HCT116 (cell line): ENCODE data around the gene TMEM60. TPM values are rescaled to one million over a fixed set of nuclear protein-coding genes. Genes with fewer than 3 reads are reported as not detected.

Experiments used
- ATAC-seq: fragments of 200-7000 bp; cut with Tn5 transposase; 2 replicates; pipeline ENCODE4 v1.9.1; 2020; ENCODE audit warnings: mild to moderate bottlenecking, moderate library complexity
- BruUV-seq: library from RNA; stranded (reverse); fragments of 400-500 nt; replicated peaks from 2 replicates; lab custom pipeline; 2021; lab: Mats Ljungman, UMichigan
- CTCF ChIA-PET: fragments of 300-600 bp; sonication (Branson Sonifier 250); formaldehyde crosslinking; loops from one replicate; lab custom pipeline; 2021; ENCODE audit warnings: antibody characterized with exemption; lab: Charles Lee
- POLR2A ChIA-PET: fragments of 300-600, 350-600 bp; sonication (Branson Sonifier 250); formaldehyde crosslinking; loops from one replicate; lab custom pipeline; 2021; ENCODE audit warnings: antibody characterized with exemption; lab: Charles Lee
- RAD21 ChIA-PET, 2 experiments: fragments of 300-600 bp; sonication (Branson Sonifier 250); formaldehyde crosslinking; loops; one replicate each; lab custom pipeline; 2023; ENCODE audit warnings: low total read pairs in 2 of 2; ENCODE audit not compliant: uncharacterized antibody in 2 of 2, unreplicated experiment in 2 of 2, low non-redundant PET in 1 of 2; lab: Charles Lee
- DNase-seq: peaks from one replicate; pipeline ENCODE4 v3.0.0-alpha.2; 2010; ENCODE audit warnings: low read depth, low spot score
- H2AFZ ChIP-seq: fragments of 200-600 bp; shearing (Covaris generic), sonication (generic); 2 replicates; pipeline ENCODE4 v1.6.1; 2017; ENCODE audit warnings: low read depth, mixed run types, mixed read lengths, antibody characterized with exemption, low read length; ENCODE audit not compliant: poor library complexity, severe bottlenecking
- H3K27ac ChIP-seq: 2 replicates; pipeline ENCODE4 v1.5.1; 2012; ENCODE audit warnings: low read depth, low read length
- H3K27me3 ChIP-seq: fragments of 200-600 bp; sonication (generic); 2 replicates; pipeline ENCODE4 v1.6.1; 2016; ENCODE audit warnings: mixed run types, low read length, mixed read lengths; ENCODE audit not compliant: insufficient read depth
- H3K36me3 ChIP-seq, 2 experiments: fragments of 200-500 bp in 1 of 2; fragments of 200-600 bp in 1 of 2; sonication (Bioruptor generic) in 1 of 2; sonication (generic) in 1 of 2; 2 replicates each; pipeline versions ENCODE4 v1.5.1 to v1.6.1; 2014 to 2016; ENCODE audit warnings: low read length in 2 of 2, inconsistent platforms in 1 of 2, mixed read lengths in 1 of 2, mixed run types in 1 of 2; ENCODE audit not compliant: insufficient read depth in 2 of 2, control insufficient read depth in 1 of 2
- H3K4me1 ChIP-seq, 2 experiments: fragments of 200-600 bp in 1 of 2; sonication (generic) in 1 of 2; 2 replicates each; pipeline versions ENCODE4 v1.5.1 to v1.6.1; 2012 to 2017; ENCODE audit warnings: low read length in 2 of 2, inconsistent platforms in 1 of 2, mild to moderate bottlenecking in 1 of 2, mixed read lengths in 1 of 2, mixed run types in 1 of 2, moderate library complexity in 1 of 2; ENCODE audit not compliant: insufficient read depth in 2 of 2, control insufficient read depth in 1 of 2
- H3K4me2 ChIP-seq: fragments of 200-600 bp; sonication (generic); 2 replicates; pipeline ENCODE4 v1.6.1; 2017; ENCODE audit warnings: mixed run types, low read length, mixed read lengths
- H3K4me3 ChIP-seq, 2 experiments: fragments of 200-600 bp in 1 of 2; sonication (generic) in 1 of 2; replicated peaks in 1 of 2; 2 replicates each; pipeline ENCODE4 v1.5.1; 2011 to 2016; ENCODE audit warnings: low read length in 2 of 2, control low read depth in 1 of 2, low read depth in 1 of 2, mild to moderate bottlenecking in 1 of 2, mixed read lengths in 1 of 2, mixed run types in 1 of 2
- H3K79me2 ChIP-seq: fragments of 200-600 bp; sonication (generic); 2 replicates; pipeline ENCODE4 v1.6.1; 2017; ENCODE audit warnings: mild to moderate bottlenecking, mixed run types, low read length, moderate library complexity, mixed read lengths; ENCODE audit not compliant: insufficient read depth
- H3K9ac ChIP-seq: fragments of 200-600 bp; sonication (generic); 2 replicates; pipeline ENCODE4 v1.6.1; 2016; ENCODE audit warnings: low read length, mixed read lengths
- H3K9me2 ChIP-seq: fragments of 200-600 bp; sonication (generic), shearing (Covaris generic); 2 replicates; pipeline ENCODE4 v1.6.1; 2017; ENCODE audit warnings: mixed run types, mild to moderate bottlenecking, moderate library complexity; ENCODE audit not compliant: insufficient read depth
- H3K9me3 ChIP-seq, 2 experiments: fragments of 200-500 bp in 1 of 2; fragments of 200-600 bp in 1 of 2; sonication (Bioruptor generic) in 1 of 2; sonication (generic) in 1 of 2; 2 replicates each; pipeline ENCODE4 v1.6.1; 2014 to 2017; ENCODE audit warnings: low read length in 2 of 2, mixed read lengths in 2 of 2, inconsistent platforms in 1 of 2, low read depth in 1 of 2, mild to moderate bottlenecking in 1 of 2, mixed run types in 1 of 2, moderate library complexity in 1 of 2; ENCODE audit not compliant: control insufficient read depth in 1 of 2, insufficient read depth in 1 of 2
- H4K20me1 ChIP-seq: fragments of 200-600 bp; sonication (generic), shearing (Covaris generic); 2 replicates; pipeline ENCODE4 v1.6.1; 2017; ENCODE audit warnings: mixed run types, mild to moderate bottlenecking, moderate library complexity; ENCODE audit not compliant: insufficient read depth
- CBX3 ChIP-seq: IDR thresholded peaks from 2 replicates; pipeline ENCODE4 v1.6.1; 2012; ENCODE audit warnings: low read depth
- EGR1 ChIP-seq: IDR thresholded peaks from 2 replicates; pipeline ENCODE4 v1.6.1; 2012; ENCODE audit warnings: low read depth
- ELF1 ChIP-seq: IDR thresholded peaks from 2 replicates; pipeline ENCODE4 v1.6.1; 2012; ENCODE audit warnings: low read depth, borderline replicate concordance
- EZH2 ChIP-seq: fragments of 200-600 bp; sonication (generic); IDR thresholded peaks from 2 replicates; pipeline ENCODE4 v1.6.1; 2017; ENCODE audit warnings: antibody characterized with exemption, mixed run types
- EZH2phosphoT487 ChIP-seq: fragments of 200-600 bp; IDR thresholded peaks from 2 replicates; pipeline ENCODE4 v1.6.1; 2018; ENCODE audit warnings: antibody characterized with exemption, borderline replicate concordance
- POLR2A ChIP-seq: IDR thresholded peaks from 2 replicates; pipeline ENCODE4 v1.7.0; 2011; ENCODE audit warnings: borderline replicate concordance; ENCODE audit not compliant: insufficient read depth, insufficient read length; ENCODE audit errors: extremely low read depth
- RAD21 ChIP-seq: IDR thresholded peaks from 2 replicates; pipeline ENCODE4 v1.6.1; 2012; ENCODE audit warnings: low read depth, mild to moderate bottlenecking
- SIN3A ChIP-seq: IDR thresholded peaks from 2 replicates; pipeline ENCODE4 v1.6.1; 2012; ENCODE audit warnings: low read depth
- SRF ChIP-seq: IDR thresholded peaks from 2 replicates; pipeline ENCODE4 v1.6.1; 2012; ENCODE audit warnings: low read depth
- ZFX ChIP-seq: fragments of 450-650 bp; IDR thresholded peaks from 2 replicates; pipeline ENCODE4 v1.6.1; 2017
- intact Hi-C: fragments of 100-400 bp; cut with micrococcal nuclease; formaldehyde crosslinking; loops from 2 replicates; pipeline ENCODE4 v1.10.0; 2022
- total RNA-seq: library from RNA; stranded (reverse); gene quantifications from one replicate; pipeline ENCODE4 v1.2.1, GENCODE V29; 2021; ENCODE audit not compliant: unreplicated experiment
- TF ChIP-seq, protein P1 (sequence below): IDR thresholded peaks from 2 replicates; pipeline ENCODE4 v1.6.1; 2012
- TF ChIP-seq, protein P2 (sequence below): IDR thresholded peaks from 2 replicates; pipeline ENCODE4 v1.6.1; 2012; ENCODE audit warnings: low read depth

TMEM60 gene
- total RNA-seq, 1 experiment from 2014 or later: 10.3 TPM

DNA sequence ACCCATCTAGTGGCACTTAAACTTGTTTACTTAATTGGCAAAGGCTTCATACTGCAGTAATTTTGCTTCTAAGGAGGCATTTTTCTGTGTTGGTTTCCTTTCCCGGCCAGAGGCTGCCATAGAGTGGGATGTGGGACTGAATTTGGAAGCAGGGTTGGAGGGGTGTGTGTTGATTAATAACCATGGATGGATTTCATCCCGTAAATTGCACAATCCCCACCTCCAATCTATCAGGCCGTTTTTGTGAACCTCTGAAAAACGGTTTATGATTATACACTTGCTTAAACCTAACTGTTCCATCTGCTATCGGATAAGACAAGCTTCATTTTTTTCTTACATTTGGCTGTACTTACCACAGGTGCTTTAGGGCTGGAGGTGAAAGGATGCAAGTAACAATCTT lies 1.3 kb downstream of the TMEM60 start:
- H3K9me3 ChIP-seq: no peaks in the 10 kb centered on the region
- H3K27ac ChIP-seq: no peak overlapping the region
- peak overlapping the region; percentile 79 for H3K9ac ChIP-seq
- DNase-seq: no peak
- no peaks in the 10 kb centered on the region for H4K20me1 ChIP-seq
- CTCF ChIA-PET: no interaction called here
- H3K36me3 ChIP-seq: 0 out of 4 replicates have a peak, but pooled peaks cover 0 to 4% of the 10 kb centered on the region in 2 experiments
- RAD21 ChIA-PET: no interaction called here
- peaks cover 59% of the 10 kb centered on the region for H3K79me2 ChIP-seq
- TF ChIP-seq ELF1 (no peak), RAD21 (no peak), EGR1 (no peak), EZH2phosphoT487 (no peak), EZH2 (no peak), POLR2A (no peak), SIN3A (no peak)
- H3K9me2 ChIP-seq: no peaks in the 10 kb centered on the region
- peak overlapping the region; percentile 82 for H3K4me2 ChIP-seq
- no TSS peak for BruUV-seq
- H3K27me3 ChIP-seq: no peaks in the 10 kb centered on the region
- intact Hi-C loops: no loop called here
- peaks cover 3 to 17% of the 10 kb centered on the region in 2 experiments; a peak in 3 of 4 replicates for H3K4me1 ChIP-seq
- H2AFZ ChIP-seq: no peak overlapping the region
- peak overlapping the region; percentile 88 to 95 for H3K4me3 ChIP-seq
- ATAC-seq: no peak
- POLR2A ChIA-PET: no interaction called here

DNA sequence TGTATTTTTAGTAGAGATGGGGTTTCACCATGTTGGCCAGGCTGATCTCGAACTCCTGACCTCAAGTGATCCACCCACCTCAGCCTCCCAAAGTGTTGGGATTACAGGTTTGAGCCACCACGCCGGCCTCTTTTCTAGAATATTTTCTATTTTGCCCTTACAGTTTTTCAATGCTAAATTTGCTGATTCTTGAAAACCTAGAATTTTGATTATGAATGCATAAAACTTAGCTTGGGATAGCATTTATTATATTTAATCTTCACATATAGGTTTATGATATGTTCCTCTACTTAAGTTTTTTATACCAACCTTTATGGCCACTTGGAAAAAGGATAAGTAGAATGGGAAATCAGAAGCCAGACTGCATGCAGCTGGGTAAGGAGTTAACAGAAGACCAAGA lies 2.1 kb downstream of the TMEM60 start:
- Histone ChIP-seq H3K4me2 (peak overlapping the region; percentile 82; the same call in 1 of the 2 replicates), H3K9me3 (no peaks in the 10 kb centered on the region), H3K9me2 (no peaks in the 10 kb centered on the region), H3K4me1 (peaks cover 3 to 17% of the 10 kb centered on the region in 2 experiments; a peak in 3 of 4 replicates)
- TF ChIP-seq EGR1 (no peak), SRF (no peak), CBX3 (no peak), ZFX (no peak), RAD21 (no peak), EZH2 (no peak)
- TF ChIP-seq, protein P1, sequence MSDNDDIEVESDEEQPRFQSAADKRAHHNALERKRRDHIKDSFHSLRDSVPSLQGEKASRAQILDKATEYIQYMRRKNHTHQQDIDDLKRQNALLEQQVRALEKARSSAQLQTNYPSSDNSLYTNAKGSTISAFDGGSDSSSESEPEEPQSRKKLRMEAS: no peak
- TF ChIP-seq, protein P2, sequence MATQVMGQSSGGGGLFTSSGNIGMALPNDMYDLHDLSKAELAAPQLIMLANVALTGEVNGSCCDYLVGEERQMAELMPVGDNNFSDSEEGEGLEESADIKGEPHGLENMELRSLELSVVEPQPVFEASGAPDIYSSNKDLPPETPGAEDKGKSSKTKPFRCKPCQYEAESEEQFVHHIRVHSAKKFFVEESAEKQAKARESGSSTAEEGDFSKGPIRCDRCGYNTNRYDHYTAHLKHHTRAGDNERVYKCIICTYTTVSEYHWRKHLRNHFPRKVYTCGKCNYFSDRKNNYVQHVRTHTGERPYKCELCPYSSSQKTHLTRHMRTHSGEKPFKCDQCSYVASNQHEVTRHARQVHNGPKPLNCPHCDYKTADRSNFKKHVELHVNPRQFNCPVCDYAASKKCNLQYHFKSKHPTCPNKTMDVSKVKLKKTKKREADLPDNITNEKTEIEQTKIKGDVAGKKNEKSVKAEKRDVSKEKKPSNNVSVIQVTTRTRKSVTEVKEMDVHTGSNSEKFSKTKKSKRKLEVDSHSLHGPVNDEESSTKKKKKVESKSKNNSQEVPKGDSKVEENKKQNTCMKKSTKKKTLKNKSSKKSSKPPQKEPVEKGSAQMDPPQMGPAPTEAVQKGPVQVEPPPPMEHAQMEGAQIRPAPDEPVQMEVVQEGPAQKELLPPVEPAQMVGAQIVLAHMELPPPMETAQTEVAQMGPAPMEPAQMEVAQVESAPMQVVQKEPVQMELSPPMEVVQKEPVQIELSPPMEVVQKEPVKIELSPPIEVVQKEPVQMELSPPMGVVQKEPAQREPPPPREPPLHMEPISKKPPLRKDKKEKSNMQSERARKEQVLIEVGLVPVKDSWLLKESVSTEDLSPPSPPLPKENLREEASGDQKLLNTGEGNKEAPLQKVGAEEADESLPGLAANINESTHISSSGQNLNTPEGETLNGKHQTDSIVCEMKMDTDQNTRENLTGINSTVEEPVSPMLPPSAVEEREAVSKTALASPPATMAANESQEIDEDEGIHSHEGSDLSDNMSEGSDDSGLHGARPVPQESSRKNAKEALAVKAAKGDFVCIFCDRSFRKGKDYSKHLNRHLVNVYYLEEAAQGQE: no peak
- TF ChIP-seq, all 23 proteins: peak for 0
- Histone ChIP-seq H3K4me3 (no peak overlapping the region), H2AFZ (no peak overlapping the region), H3K79me2 (peaks cover 54% of the 10 kb centered on the region), H3K9ac (no peak overlapping the region), H3K27ac (no peak overlapping the region), H3K36me3 (0 out of 4 replicates have a peak, but pooled peaks cover 0 to 4% of the 10 kb centered on the region in 2 experiments), H3K27me3 (no peaks in the 10 kb centered on the region), H4K20me1 (no peaks in the 10 kb centered on the region)
- ChIA-PET POLR2A (no interaction called here), CTCF (no interaction called here), RAD21 (no interaction called here)
- no TSS peak for BruUV-seq
- no peak for DNase-seq
- no peak for ATAC-seq
- intact Hi-C loops: no loop called here
